Stomach (tissue), 9 donors: ENCODE results near the gene CORO7. TPM values are rescaled to one million over a fixed set of nuclear protein-coding genes. Genes with fewer than 3 reads are reported as not detected.

Experiments
- DNase-seq, 2 donors: peaks; one replicate each; pipeline versions ENCODE4 v3.0.0 to v3.0.0-alpha.2; 2013 to 2019
- H3K27ac ChIP-seq, 5 donors: fragments of 200-600 bp in 4 of 5; sonication (generic) in 4 of 5; one replicate each; pipeline ENCODE4 v1.5.1; 2013 to 2019; ENCODE audit warnings: mild to moderate bottlenecking in 1 of 5, moderate library complexity in 1 of 5
- H3K27me3 ChIP-seq, 3 donors: fragments of 200-600 bp; sonication (generic); one replicate each; pipeline ENCODE4 v1.5.1; 2017 to 2019; ENCODE audit warnings: mixed run types in 1 of 3
- H3K36me3 ChIP-seq, 4 donors: fragments of 200-600 bp; sonication (generic); 1 replicate in 3 of 4; 2 replicates in 1 of 4; pipeline ENCODE4 v1.5.1; 2016 to 2019
- H3K4me1 ChIP-seq, 4 donors: fragments of 200-600 bp; sonication (generic); one replicate each; pipeline ENCODE4 v1.5.1; 2016 to 2019
- H3K4me3 ChIP-seq, 4 donors: fragments of 200-600 bp; sonication (generic) in 3 of 4; one replicate each; pipeline ENCODE4 v1.5.1; 2016 to 2019; ENCODE audit warnings: mild to moderate bottlenecking in 1 of 4
- H3K9me3 ChIP-seq, 4 donors: fragments of 200-600 bp; sonication (generic); one replicate each; pipeline ENCODE4 v1.5.1; 2016 to 2019
- EP300 ChIP-seq: sonication (generic); formaldehyde crosslinking; IDR thresholded peaks from one replicate; pipeline ENCODE4 v1.6.1; 2017; ENCODE audit warnings: antibody characterized with exemption
- POLR2A ChIP-seq, 4 donors: fragments of 450-650 bp; IDR thresholded peaks; one replicate each; pipeline ENCODE4 v1.6.1; 2016; ENCODE audit warnings: antibody characterized with exemption in 4 of 4, control low read depth in 2 of 4, mild to moderate bottlenecking in 1 of 4, moderate library complexity in 1 of 4
- POLR2AphosphoS5 ChIP-seq, 3 donors: sonication (generic); formaldehyde crosslinking; IDR thresholded peaks; one replicate each; pipeline ENCODE4 v1.6.1; 2016; ENCODE audit warnings: antibody characterized with exemption in 3 of 3
- WGBS, 5 donors: extraction: QIAGEN DNeasy Blood & Tissue Kit in 3 of 5; methylation state at CpG; one replicate each; pipeline versions ENCODE4 v1.1.5 to v1.1.7; 2013 to 2018; 5-methylcytosine and 5-hydroxymethylcytosine counted together
- intact Hi-C: fragments of 100-400 bp; cut with DNase I; formaldehyde crosslinking; loops from one replicate; pipeline ENCODE4 v1.15.1; 2023; ENCODE audit warnings: low total_unique reads
- polyA plus RNA-seq, 3 donors: library from polyadenylated mRNA; stranded (reverse); fragments of 200-250 nt; gene quantifications; one replicate each; pipeline ENCODE4 v1.2.3, GENCODE V29; 2013
- total RNA-seq, 5 donors: library from RNA; depleted of rRNA; stranded (reverse); fragments of >200 nt; gene quantifications; one replicate each; pipeline versions ENCODE4 v1.1.0 to v1.2.3, GENCODE V29; 2014 to 2016
- TF ChIP-seq, protein P1 (sequence below), 7 experiments: fragments of 450-650 bp in 4 of 7; fragments of 200-600 bp in 3 of 7; sonication (generic) in 3 of 7; IDR thresholded peaks; one replicate each; pipeline ENCODE4 v1.5.1; 2016 to 2019; ENCODE audit warnings: antibody characterized with exemption in 7 of 7, control low read depth in 2 of 7, mild to moderate bottlenecking in 1 of 7
- donor health status: healthy with polysubstance abuse.
- donor health status: Bipolar disorder and iron deficiency.
- donor health status: healthy.

The CORO7 gene
- total and polyA plus RNA-seq, 8 donors: 12.5 to 173 (median 17.3) TPM

DNA sequence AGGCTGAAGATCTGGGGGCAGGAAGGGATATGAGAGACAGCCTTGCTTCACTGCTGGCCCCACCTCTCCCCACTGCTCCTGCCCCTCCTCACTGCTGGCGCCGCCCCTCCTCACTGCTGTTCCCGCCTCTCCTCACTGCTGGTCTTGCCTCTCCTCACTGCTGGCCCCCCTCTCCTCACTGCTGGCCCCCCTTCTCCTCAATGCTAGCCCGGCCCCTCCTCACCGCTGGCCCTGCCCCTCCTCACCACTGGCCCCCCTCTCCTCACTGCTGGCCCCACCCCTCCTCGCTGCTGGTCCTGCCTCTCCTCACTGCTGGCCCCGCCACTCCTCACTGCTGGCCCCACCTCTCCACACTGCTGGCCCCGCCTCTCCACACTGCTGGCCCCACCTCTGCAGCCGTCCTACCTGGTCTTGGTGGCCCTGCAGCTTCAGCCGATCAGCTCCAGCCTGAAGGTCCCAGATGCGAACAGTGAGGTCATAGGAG lies 55.8 kb downstream of the CORO7 start:
- WGBS, 5 donors: 76 to 82% (median 78%) methylated on average over 7 to 11 of the region's 11 CpGs
- Histone ChIP-seq H3K27ac (no peak overlapping the region), H3K9me3 (no peaks in the 10 kb centered on the region), H3K27me3 (no peaks in the 10 kb centered on the region), H3K36me3 (peaks cover 34 to 98% (median 83%) of the 10 kb centered on the region in 4 donors), H3K4me3 (no peak overlapping the region), H3K4me1 (peaks cover 0 to 7% (median 3%) of the 10 kb centered on the region in 4 donors)
- intact Hi-C loops: no loop called here
- no peak for DNase-seq
- TF ChIP-seq, protein P1, sequence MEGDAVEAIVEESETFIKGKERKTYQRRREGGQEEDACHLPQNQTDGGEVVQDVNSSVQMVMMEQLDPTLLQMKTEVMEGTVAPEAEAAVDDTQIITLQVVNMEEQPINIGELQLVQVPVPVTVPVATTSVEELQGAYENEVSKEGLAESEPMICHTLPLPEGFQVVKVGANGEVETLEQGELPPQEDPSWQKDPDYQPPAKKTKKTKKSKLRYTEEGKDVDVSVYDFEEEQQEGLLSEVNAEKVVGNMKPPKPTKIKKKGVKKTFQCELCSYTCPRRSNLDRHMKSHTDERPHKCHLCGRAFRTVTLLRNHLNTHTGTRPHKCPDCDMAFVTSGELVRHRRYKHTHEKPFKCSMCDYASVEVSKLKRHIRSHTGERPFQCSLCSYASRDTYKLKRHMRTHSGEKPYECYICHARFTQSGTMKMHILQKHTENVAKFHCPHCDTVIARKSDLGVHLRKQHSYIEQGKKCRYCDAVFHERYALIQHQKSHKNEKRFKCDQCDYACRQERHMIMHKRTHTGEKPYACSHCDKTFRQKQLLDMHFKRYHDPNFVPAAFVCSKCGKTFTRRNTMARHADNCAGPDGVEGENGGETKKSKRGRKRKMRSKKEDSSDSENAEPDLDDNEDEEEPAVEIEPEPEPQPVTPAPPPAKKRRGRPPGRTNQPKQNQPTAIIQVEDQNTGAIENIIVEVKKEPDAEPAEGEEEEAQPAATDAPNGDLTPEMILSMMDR (IDR thresholded peaks at IDR 0.05): no peak
- TF ChIP-seq POLR2AphosphoS5 (IDR thresholded peaks at IDR 0.05) (no peak), POLR2A (IDR thresholded peaks at IDR 0.05) (no peak), EP300 (no peak)

GRCh38 chr16:4359914-4360313 lies 56.5 kb downstream of the CORO7 start:
- no peaks in the 10 kb centered on the region for H3K9me3 ChIP-seq
- peaks cover 30 to 96% (median 81%) of the 10 kb centered on the region in 4 donors for H3K36me3 ChIP-seq
- intact Hi-C loops: loop anchor here (5.0 kb wide), 1 partner anchor 42 kb away; no protein-coding TSS in a partner anchor
- 94 to 100% (median 96%) methylated on average over 3 of the region's 3 CpGs for WGBS, 5 donors
- H3K27ac ChIP-seq: no peak overlapping the region
- H3K27me3 ChIP-seq: no peaks in the 10 kb centered on the region
- no peak for DNase-seq
- TF ChIP-seq EP300 (no peak), POLR2AphosphoS5 (IDR thresholded peaks at IDR 0.05) (no peak), POLR2A (IDR thresholded peaks at IDR 0.05) (no peak)
- TF ChIP-seq, protein P1 (IDR thresholded peaks at IDR 0.05): no peak
- H3K4me1 ChIP-seq: peaks cover 0 to 7% (median 3%) of the 10 kb centered on the region in 4 donors
- H3K4me3 ChIP-seq: no peak overlapping the region

DNA sequence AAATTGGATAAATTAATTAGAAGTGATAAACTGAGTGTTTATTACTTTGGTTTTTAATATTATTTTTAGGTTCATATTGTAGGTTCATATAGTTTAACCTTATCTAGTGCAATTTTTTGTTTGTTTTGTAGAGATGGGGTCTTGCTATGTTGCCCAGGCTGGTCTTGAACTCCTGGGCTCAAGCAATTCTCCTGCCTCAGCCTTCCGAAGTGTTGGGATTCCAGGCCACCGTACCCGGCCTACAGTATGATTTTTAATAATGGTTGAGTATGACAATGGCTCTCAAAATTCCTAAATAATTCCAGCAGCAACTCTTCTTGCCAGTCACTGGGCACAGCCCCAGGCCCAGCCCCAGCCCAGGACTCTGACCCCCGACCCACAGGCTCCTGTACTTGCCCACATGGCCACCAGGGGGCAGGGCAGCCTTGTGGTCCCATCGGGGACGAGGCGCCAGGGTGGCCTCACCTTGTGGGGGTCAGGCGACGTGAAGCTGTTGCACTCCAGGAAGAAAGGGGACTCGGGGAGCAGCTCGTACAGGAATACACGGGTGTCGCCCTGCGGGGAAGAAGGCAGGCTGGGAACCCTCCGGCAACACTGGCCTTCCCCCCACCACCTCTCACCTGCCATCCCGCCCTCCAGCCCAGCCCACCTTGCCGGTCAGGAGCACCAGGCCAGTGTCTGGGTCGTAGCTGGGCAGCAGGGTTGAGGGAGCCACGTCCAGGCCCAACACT lies 57.4 kb downstream of the CORO7 start:
- WGBS, 5 donors: 35 to 56% (median 38%) methylated on average over 12 to 19 of the region's 19 CpGs
- Histone ChIP-seq H3K4me3 (no peak overlapping the region), H3K36me3 (peaks cover 29 to 95% (median 81%) of the 10 kb centered on the region in 4 donors), H3K27me3 (no peaks in the 10 kb centered on the region), H3K27ac (no peak overlapping the region), H3K9me3 (no peaks in the 10 kb centered on the region), H3K4me1 (peaks cover 0 to 7% (median 3%) of the 10 kb centered on the region in 4 donors)
- TF ChIP-seq POLR2A (IDR thresholded peaks at IDR 0.05): no peak
- TF ChIP-seq, protein P1 (IDR thresholded peaks at IDR 0.05): peak in 6 of 7 experiments; percentile 82 to 99 (median 97)
- peak in 1 of 3 donors; percentile 54 for TF ChIP-seq POLR2AphosphoS5 (IDR thresholded peaks at IDR 0.05)
- DNase-seq: peak; percentile 76 to 82
- intact Hi-C loops: loop anchor here (5.0 kb wide), 1 partner anchor 43 kb away; no protein-coding TSS in a partner anchor

DNA sequence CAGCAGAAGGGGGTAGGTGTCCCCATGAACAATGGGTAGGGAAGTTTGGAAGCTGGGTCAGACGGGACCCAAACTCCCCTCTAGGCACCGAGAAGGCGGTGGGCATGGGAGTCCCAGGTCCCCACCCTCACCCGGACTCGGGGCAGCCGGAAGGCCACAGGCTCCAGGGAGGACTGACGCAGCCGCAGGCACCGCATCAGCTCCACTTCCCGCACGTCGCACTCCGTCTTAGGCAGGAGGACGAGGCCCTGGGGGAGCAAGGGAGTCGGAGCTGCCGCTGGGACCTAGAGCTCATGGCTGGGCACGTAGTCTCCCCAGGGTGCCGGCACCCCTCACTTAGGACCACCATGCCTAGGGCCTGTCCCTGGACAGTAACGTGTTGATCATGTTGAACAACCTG lies 58.2 kb downstream of the CORO7 start:
- WGBS, 5 donors: 67 to 96% (median 95%) methylated on average over 1 to 19 of the region's 19 CpGs
- peaks cover 0 to 7% (median 3%) of the 10 kb centered on the region in 4 donors for H3K4me1 ChIP-seq
- no peak for DNase-seq
- no peak overlapping the region for H3K4me3 ChIP-seq
- peaks cover 22 to 87% (median 75%) of the 10 kb centered on the region in 4 donors for H3K36me3 ChIP-seq
- intact Hi-C loops: loop anchor here (5.0 kb wide), 1 partner anchor 44 kb away; no protein-coding TSS in a partner anchor
- H3K9me3 ChIP-seq: no peaks in the 10 kb centered on the region
- H3K27me3 ChIP-seq: no peaks in the 10 kb centered on the region
- no peak overlapping the region for H3K27ac ChIP-seq
- no peak for TF ChIP-seq POLR2AphosphoS5 (IDR thresholded peaks at IDR 0.05)
